Left forelimb (tissue), 1 donor: ENCODE results near the gene CCDC9B.

Experiments
- DNase-seq: peaks from one replicate; pipeline ENCODE4 v3.0.0-alpha.2; 2018; ENCODE audit warnings: low spot score

Gene CCDC9B

GRCh38 chr15:40331026-40331425, 9.7 kb downstream of the CCDC9B start:
- DNase-seq: no peak

DNA sequence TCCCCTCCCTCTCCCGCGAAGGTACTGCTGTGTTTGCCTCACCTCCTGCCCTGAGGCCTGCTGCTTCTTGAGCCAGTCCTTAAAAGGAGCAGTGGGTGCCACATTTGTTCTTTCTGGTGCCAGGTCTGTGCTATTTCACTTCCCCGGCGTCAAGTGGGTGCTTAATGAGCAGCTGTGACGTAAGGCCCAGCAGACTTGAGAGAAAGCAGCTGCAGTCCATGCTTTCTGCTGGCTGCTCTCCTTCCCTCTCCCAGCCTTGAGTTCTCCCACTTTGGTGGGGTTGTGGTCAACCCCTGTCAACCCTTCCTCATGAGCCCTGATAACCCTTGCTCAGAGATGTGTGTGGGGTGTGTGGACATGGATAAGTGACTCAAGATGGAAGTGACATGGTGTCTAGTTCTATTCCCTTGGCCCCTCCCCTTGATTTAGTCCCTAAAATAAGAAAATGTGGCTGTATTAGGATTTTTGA, 10.3 kb downstream of the CCDC9B start:
- no peak for DNase-seq

DNA sequence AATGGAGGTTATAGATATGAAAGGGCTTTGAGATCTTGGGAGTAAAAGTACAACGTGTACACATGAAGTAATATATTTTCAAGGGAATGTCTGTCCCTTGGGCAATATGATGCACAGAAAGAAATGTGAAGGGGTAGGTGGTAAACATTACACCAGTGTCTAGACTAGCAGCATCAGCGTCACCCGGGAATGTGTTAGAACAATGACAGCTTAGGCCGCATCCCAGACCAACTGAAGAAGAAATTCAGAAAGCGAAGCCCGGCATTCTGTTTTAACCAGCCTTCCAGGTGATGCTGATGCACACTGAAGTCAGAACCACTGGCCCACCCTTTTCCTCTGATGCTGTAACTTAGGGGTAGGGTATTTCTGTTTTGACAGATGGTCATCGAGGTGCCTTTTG, 10.9 kb downstream of the CCDC9B start:
- no peak for DNase-seq

GRCh38 chr15:40328751-40329150, 12.0 kb downstream of the CCDC9B start:
- no peak for DNase-seq

DNA sequence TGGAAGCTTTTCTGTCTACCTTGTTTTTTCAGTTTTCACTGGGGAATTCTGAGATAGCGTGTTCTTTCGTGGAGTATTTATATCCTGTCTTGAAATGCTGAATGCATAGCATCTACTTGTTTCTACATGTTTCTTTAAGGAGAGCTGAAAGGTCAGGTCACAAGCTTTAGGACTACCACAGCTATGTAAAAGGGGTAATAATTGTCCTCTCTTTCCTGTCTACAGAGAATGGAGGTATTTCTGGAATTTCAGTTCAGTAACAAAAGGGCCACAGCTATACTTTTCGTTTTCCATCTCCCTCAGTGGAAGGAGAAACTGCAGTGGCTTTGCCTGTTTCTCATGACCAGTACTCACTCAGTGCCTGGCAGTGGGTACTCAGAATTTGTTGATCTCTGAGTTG, 12.6 kb downstream of the CCDC9B start:
- DNase-seq: no peak

GRCh38 chr15:40327457-40327856, 13.3 kb downstream of the CCDC9B start:
- no peak for DNase-seq

DNA sequence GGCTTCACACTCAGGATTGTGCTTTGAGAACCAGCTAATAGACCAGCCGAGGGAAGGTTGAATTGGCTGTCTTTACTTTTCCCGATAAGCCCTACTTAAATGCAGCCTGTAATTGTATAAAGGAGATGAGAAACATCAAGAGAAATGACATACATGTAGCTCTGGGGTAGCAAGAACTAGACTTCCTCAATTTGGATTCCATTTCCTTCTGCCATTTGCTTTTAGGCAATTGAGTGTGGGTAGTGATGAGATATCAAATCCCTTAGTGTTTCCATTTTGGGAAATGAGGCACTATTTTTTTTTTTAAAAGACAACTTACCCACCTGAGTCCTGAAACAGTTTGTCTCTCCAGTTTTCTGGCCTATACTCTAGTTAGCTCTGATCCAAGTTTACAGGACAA, 15.0 kb downstream of the CCDC9B start:
- no peak for DNase-seq

DNA sequence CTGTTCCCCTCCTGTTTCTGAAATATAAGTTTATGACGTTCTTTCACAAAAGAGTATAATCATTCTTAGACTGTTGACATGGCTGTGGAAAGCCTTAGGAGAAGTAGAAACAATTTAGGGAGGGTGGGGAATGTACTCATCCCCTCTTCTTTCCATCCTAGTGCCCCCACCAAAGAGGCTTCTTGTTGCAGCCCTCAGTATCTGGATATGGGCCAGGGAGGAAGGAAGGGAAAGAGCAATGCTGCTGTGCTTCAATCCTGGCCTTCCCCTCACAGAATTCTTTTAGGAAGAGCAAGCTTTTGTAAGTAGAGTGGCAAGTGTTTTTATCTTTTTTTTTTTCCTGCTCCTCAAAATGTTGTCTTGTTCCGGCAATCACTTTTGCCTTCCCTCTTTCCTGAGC, 15.6 kb downstream of the CCDC9B start:
- no peak for DNase-seq

- no peak for DNase-seq
These were observed 16.5 kb downstream of the CCDC9B start for GRCh38 chr15:40323953-40324937.

- DNase-seq: peak; percentile 93
These were observed 17.3 kb downstream of the CCDC9B start, which contains the start of gene INAFM2 for GRCh38 chr15:40323239-40323952. TSS of gene INAFM2 (plus strand) at chr15:40323692. CDS start at chr15:40324056, 364 bp downstream.

DNA sequence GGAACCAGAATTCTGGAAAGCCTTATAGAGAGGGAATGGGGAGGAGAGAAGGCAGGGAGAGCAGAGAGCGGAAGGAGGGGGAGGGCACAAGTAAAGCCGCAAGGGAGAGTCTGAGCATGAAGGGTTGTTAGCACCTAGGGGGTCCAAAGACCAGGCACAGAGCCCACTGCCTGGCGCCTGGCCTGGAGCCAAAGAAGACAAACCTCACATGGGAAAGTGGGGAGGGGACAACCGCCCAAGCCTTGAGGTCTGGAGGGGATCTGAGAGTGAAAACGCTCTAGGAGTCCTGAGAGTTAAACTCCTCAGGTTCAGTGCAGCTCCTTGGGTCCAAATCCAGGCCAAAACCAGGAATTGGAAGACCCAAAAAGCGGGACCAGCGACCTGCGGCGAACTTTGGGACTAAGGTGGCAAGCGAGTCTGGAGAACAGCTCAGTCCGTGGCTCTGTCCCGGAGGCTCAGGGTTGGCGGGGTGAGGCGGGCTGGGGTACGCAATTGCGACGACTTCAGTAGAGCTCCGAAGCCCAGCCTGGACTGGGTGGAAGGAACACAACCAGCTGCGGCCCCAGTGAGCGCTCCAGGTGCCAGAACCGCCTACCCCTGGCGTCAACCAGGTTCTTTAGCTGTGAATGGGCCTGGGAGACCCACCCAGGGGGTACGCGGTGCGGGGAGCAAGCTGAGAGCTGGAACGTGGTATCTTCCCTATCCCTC, 18.1 kb downstream of the CCDC9B start:
- DNase-seq: no peak

DNA sequence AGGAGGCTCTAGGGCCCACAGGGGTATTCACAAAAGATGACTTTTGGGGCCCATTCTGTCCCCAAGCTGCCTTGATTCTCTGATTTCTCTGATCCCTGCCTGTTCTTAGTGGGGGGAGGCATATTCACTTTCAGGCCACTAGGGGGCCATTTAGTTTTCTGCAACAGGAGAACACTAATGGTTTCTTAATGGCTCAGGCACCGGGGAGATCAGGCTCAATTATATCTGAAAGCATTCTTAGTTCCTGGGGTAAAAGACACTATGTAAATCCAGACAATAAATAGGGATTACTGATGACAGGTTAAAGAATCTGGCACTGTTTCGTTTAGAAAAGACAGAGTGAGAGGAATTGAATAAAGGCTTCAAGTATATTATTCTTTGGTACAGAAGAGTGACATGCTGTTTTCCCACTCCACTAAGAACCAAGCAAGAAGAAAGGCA, 19.8 kb downstream of the CCDC9B start:
- no peak for DNase-seq

DNA sequence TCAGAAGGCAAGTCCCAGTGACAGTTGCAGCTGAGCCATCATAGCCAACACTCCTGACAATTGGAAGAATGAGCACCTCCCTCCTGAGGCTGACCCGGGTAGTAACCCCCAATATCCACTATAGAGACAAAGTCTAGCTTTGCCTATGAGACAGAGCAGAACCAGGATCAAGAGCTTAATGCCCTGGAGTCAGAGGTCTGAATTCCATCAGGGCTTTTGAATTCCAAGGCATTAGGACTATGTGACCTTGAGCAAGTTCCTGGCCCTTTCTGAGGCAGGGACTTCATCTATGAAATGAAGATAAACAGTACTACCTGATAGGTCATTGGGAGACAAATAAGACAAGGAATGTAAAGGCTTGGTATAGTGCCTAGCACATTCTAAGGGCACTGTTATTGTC, 20.3 kb downstream of the CCDC9B start:
- DNase-seq: no peak

- no peak for DNase-seq
These were observed 23.2 kb downstream of the CCDC9B start for GRCh38 chr15:40317580-40317979.

- DNase-seq: no peak
These were observed 23.8 kb downstream of the CCDC9B start for GRCh38 chr15:40316931-40317330.

- DNase-seq: no peak
These were observed 25.9 kb downstream of the CCDC9B start for GRCh38 chr15:40314723-40315276.

GRCh38 chr15:40313531-40314398, 27.0 kb downstream of the CCDC9B start:
- DNase-seq: no peak

DNA sequence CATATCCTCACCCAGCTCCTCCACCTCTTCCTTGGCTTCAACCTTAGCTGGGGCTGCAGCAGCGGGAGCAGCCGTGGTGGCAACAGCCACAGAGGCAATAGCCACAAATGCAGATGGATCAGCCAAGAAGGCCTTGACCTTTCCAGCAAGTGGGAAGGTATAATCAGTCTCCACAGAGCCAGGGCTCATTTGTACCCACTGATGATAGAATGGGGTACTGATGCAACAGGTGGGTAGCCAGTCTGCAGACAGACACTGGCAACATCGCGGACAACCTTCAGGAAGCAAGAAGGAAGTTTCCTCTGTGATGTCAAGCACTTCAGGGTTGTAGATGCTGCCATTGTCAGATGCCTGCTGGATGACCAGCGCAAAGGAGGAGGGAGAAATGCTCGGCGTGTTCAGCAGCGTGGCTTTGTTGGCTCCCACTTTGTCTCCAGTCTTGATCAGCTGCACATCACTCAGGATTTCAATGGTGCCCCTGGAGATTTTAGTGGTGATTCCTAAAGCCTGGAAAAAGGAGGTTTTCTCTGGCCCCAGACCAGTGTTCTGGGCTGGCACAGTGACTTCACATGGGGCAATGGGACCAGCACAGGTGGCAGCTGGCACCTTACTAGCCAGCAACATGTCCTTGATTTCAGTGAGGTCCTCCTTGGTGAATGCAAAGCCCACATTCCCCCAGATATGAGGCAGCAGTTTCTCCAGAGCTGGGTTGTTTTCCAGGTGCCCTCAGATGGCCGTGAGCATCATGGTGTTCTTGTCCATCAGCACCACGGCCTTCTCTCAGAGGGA, 28.2 kb downstream of the CCDC9B start:
- DNase-seq: no peak

- DNase-seq: no peak
These were observed 29.7 kb downstream of the CCDC9B start for GRCh38 chr15:40310993-40311392.
